ENCODE results near the gene ARHGAP6. TPM values are rescaled to one million over a fixed set of nuclear protein-coding genes. Genes with fewer than 3 reads are reported as not detected.
A peak's percentile ranks its signal among the peaks of the same experiment; 100 is the strongest.

Gene ARHGAP6
- total and polyA plus RNA-seq, 4 donors, result 6.0 to 18.2 (median 12.3) TPM

- Histone ChIP-seq H3K4me3 (no peak overlapping the region), H3K27me3 (ENCODE audit: control insufficient read depth in 3 of 3, insufficient read depth in 3 of 3, low read length in 2 of 3) (peaks cover 0 to 47% (median 16%) of the 10 kb centered on the region in 3 donors), H3K9me3 (ENCODE audit: control insufficient read depth in 4 of 4, insufficient read depth in 3 of 4, low read length in 3 of 4) (peaks cover 0 to 3% (median 0%) of the 10 kb centered on the region in 4 donors), H3K36me3 (ENCODE audit: control insufficient read depth in 4 of 4, insufficient read depth in 4 of 4, low read length in 4 of 4) (no peaks in the 10 kb centered on the region), H3K9ac (ENCODE audit: insufficient read depth in 1 of 2, low read length in 2 of 2) (no peak overlapping the region), H3K27ac (ENCODE audit: low read depth in 1 of 2, low read length in 1 of 2) (no peak overlapping the region), H3K4me1 (ENCODE audit: control insufficient read depth in 5 of 5, insufficient read depth in 5 of 5, low read length in 5 of 5) (peaks cover 0 to 4% (median 0%) of the 10 kb centered on the region in 5 donors)
- DNase-seq, result no peak
- TF ChIP-seq, protein P1, sequence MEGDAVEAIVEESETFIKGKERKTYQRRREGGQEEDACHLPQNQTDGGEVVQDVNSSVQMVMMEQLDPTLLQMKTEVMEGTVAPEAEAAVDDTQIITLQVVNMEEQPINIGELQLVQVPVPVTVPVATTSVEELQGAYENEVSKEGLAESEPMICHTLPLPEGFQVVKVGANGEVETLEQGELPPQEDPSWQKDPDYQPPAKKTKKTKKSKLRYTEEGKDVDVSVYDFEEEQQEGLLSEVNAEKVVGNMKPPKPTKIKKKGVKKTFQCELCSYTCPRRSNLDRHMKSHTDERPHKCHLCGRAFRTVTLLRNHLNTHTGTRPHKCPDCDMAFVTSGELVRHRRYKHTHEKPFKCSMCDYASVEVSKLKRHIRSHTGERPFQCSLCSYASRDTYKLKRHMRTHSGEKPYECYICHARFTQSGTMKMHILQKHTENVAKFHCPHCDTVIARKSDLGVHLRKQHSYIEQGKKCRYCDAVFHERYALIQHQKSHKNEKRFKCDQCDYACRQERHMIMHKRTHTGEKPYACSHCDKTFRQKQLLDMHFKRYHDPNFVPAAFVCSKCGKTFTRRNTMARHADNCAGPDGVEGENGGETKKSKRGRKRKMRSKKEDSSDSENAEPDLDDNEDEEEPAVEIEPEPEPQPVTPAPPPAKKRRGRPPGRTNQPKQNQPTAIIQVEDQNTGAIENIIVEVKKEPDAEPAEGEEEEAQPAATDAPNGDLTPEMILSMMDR (IDR thresholded peaks at IDR 0.05; ENCODE audit: control extremely low read depth, extremely low read depth), result no peak
- no peak for ATAC-seq (ENCODE audit: insufficient read depth, low FRiP score)
- WGBS, 2 donors, result 48 to 80% methylated on average over 3 of the region's 3 CpGs
Measured at GRCh38 chrX:11429538-11430085, 236.1 kb downstream of the ARHGAP6 start.

DNA sequence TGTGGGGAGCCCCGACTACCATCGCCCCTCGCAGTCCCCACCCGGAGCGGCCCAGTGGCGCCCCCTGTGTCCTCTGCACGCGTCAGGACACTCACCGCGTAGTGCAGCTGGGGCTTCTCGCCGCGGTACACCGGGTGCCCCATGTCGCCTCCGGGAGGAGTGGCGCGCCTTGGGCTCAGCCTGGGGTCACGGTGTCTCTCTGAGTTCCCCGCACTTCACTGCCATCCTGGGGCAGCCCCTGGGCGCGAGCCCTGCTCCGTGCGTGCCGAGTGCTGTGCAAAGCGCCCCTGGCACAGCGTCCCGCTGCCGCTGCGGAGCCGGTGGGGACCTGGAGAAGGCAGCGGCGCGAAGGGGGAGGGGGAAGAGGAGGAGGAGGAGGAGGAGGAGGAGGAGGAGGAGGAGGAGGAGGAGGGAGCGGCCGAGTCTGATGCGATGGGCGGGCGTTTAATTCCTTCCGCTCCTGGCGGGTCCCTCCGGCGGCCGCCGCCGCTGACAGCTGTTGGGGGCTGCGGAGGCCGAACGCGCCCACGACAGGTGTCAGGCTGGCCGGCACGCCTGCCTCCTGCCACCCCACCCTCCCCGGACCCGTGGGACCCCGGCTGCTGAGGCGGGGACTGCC is 238.2 kb downstream of the ARHGAP6 start:
- Histone ChIP-seq H3K36me3 (ENCODE audit: control insufficient read depth in 4 of 4, insufficient read depth in 4 of 4, low read length in 4 of 4) (no peaks in the 10 kb centered on the region), H3K4me1 (ENCODE audit: control insufficient read depth in 5 of 5, insufficient read depth in 5 of 5, low read length in 5 of 5) (peaks cover 0 to 4% (median 0%) of the 10 kb centered on the region in 5 donors), H3K9ac (ENCODE audit: insufficient read depth in 1 of 2, low read length in 2 of 2) (no peak overlapping the region), H3K27ac (ENCODE audit: low read depth in 1 of 2, low read length in 1 of 2) (peak overlapping the region; percentile 33 to 44), H3K27me3 (ENCODE audit: control insufficient read depth in 3 of 3, insufficient read depth in 3 of 3, low read length in 2 of 3) (peaks cover 0 to 57% (median 6%) of the 10 kb centered on the region in 3 donors), H3K9me3 (ENCODE audit: control insufficient read depth in 4 of 4, insufficient read depth in 3 of 4, low read length in 3 of 4) (peaks cover 0 to 3% (median 0%) of the 10 kb centered on the region in 4 donors), H3K4me3 (peak overlapping the region; percentile 54)
- 0 to 28% methylated on average over 12 to 55 of the region's 57 CpGs for WGBS, 2 donors
- peak; percentile 54 to 58 (median 55) for DNase-seq
- TF ChIP-seq, protein P1 (IDR thresholded peaks at IDR 0.05; ENCODE audit: control extremely low read depth, extremely low read depth), result no peak
- ATAC-seq (ENCODE audit: insufficient read depth, low FRiP score), result peak; percentile 49

- peaks cover 0 to 3% (median 0%) of the 10 kb centered on the region in 4 donors for H3K9me3 ChIP-seq (ENCODE audit: control insufficient read depth in 4 of 4, insufficient read depth in 3 of 4, low read length in 3 of 4)
- DNase-seq (peak; percentile 34 to 55 (median 51)), ATAC-seq (ENCODE audit: insufficient read depth, low FRiP score) (peak; percentile 13)
- WGBS, 2 donors, result 28 to 46% methylated on average over 17 to 25 of the region's 25 CpGs
- H3K36me3 ChIP-seq (ENCODE audit: control insufficient read depth in 4 of 4, insufficient read depth in 4 of 4, low read length in 4 of 4), result no peaks in the 10 kb centered on the region
- H3K27me3 ChIP-seq (ENCODE audit: control insufficient read depth in 3 of 3, insufficient read depth in 3 of 3, low read length in 2 of 3), result peaks cover 0 to 57% (median 6%) of the 10 kb centered on the region in 3 donors
- H3K27ac ChIP-seq (ENCODE audit: low read depth in 1 of 2, low read length in 1 of 2), result peak overlapping the region in 1 of 2 donors; percentile 44
- H3K4me3 ChIP-seq, result peak overlapping the region; percentile 54
- H3K9ac ChIP-seq (ENCODE audit: insufficient read depth in 1 of 2, low read length in 2 of 2), result peak overlapping the region in 1 of 2 donors; percentile 34
- peaks cover 0 to 7% (median 0%) of the 10 kb centered on the region in 5 donors for H3K4me1 ChIP-seq (ENCODE audit: control insufficient read depth in 5 of 5, insufficient read depth in 5 of 5, low read length in 5 of 5)
- TF ChIP-seq, protein P1 (IDR thresholded peaks at IDR 0.05; ENCODE audit: control extremely low read depth, extremely low read depth), result no peak
Measured at GRCh38 chrX:11426712-11427452, 238.8 kb downstream of the ARHGAP6 start.

All from lung (tissue), 12 donors.